ENCODE results near the gene KLHL14.

- TF ChIP-seq, protein P1, sequence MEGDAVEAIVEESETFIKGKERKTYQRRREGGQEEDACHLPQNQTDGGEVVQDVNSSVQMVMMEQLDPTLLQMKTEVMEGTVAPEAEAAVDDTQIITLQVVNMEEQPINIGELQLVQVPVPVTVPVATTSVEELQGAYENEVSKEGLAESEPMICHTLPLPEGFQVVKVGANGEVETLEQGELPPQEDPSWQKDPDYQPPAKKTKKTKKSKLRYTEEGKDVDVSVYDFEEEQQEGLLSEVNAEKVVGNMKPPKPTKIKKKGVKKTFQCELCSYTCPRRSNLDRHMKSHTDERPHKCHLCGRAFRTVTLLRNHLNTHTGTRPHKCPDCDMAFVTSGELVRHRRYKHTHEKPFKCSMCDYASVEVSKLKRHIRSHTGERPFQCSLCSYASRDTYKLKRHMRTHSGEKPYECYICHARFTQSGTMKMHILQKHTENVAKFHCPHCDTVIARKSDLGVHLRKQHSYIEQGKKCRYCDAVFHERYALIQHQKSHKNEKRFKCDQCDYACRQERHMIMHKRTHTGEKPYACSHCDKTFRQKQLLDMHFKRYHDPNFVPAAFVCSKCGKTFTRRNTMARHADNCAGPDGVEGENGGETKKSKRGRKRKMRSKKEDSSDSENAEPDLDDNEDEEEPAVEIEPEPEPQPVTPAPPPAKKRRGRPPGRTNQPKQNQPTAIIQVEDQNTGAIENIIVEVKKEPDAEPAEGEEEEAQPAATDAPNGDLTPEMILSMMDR (conservative IDR thresholded peaks at IDR 0.05; ENCODE audit: low read length) = no peak
- no peak for TF ChIP-seq EZH2phosphoT487 (IDR thresholded peaks at IDR 0.05; ENCODE audit: borderline replicate concordance, low read depth, low read length)
Observed at GRCh38 chr18:32760391-32760790, 12.4 kb downstream of the KLHL14 start.

Measured in OCI-LY7 (cell line).